Measurements from ENCODE around the gene LRP1B. TPM values are rescaled to one million over a fixed set of nuclear protein-coding genes. Genes with fewer than 3 reads are reported as not detected.

The LRP1B gene
- polyA plus RNA-seq, 1 donor from 2014 or later: 12.7 TPM

- Histone ChIP-seq H3K79me2 (replicated peaks; ENCODE audit: insufficient read depth, low read length) (no peaks in the 10 kb centered on the region), H4K20me1 (ENCODE audit: insufficient read depth) (no peaks in the 10 kb centered on the region), H3K4me2 (ENCODE audit: low read length) (no peak overlapping the region), H2AFZ (ENCODE audit: low read depth, low read length) (no peak overlapping the region), H3K9me3 (ENCODE audit: low read length) (no peaks in the 10 kb centered on the region), H3F3A (ENCODE audit: insufficient read depth, low read length, poor library complexity, severe bottlenecking) (no peaks in the 10 kb centered on the region), H3K9ac (ENCODE audit: low read length) (no peak overlapping the region), H3K9me2 (ENCODE audit: insufficient read depth, low read length) (no peaks in the 10 kb centered on the region), H3K4me3 (ENCODE audit: low read length) (no peak overlapping the region), H3K27ac (ENCODE audit: low read length) (no peak overlapping the region), H3K36me3 (ENCODE audit: insufficient read depth, low read length) (no peaks in the 10 kb centered on the region), H3K27me3 (ENCODE audit: insufficient read depth, low read depth, low read length) (no peaks in the 10 kb centered on the region)
- TF ChIP-seq EP300 (conservative IDR thresholded peaks at IDR 0.05; ENCODE audit: poor library complexity, severe bottlenecking) (no peak), MXI1 (conservative IDR thresholded peaks at IDR 0.05; ENCODE audit: poor library complexity, severe bottlenecking) (no peak), RAD21 (conservative IDR thresholded peaks at IDR 0.05) (no peak), TAF1 (IDR thresholded peaks at IDR 0.05; ENCODE audit: low read depth) (no peak), POLR2AphosphoS5 (IDR thresholded peaks at IDR 0.05) (no peak), EZH2 (IDR thresholded peaks at IDR 0.05; ENCODE audit: borderline replicate concordance, insufficient read depth, low read length, poor library complexity, severe bottlenecking) (no peak), SMC3 (conservative IDR thresholded peaks at IDR 0.05; ENCODE audit: poor library complexity) (no peak)
- TF ChIP-seq, protein P1, sequence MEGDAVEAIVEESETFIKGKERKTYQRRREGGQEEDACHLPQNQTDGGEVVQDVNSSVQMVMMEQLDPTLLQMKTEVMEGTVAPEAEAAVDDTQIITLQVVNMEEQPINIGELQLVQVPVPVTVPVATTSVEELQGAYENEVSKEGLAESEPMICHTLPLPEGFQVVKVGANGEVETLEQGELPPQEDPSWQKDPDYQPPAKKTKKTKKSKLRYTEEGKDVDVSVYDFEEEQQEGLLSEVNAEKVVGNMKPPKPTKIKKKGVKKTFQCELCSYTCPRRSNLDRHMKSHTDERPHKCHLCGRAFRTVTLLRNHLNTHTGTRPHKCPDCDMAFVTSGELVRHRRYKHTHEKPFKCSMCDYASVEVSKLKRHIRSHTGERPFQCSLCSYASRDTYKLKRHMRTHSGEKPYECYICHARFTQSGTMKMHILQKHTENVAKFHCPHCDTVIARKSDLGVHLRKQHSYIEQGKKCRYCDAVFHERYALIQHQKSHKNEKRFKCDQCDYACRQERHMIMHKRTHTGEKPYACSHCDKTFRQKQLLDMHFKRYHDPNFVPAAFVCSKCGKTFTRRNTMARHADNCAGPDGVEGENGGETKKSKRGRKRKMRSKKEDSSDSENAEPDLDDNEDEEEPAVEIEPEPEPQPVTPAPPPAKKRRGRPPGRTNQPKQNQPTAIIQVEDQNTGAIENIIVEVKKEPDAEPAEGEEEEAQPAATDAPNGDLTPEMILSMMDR (IDR thresholded peaks at IDR 0.05; ENCODE audit: poor library complexity, severe bottlenecking): no peak
- TF ChIP-seq, protein P2, sequence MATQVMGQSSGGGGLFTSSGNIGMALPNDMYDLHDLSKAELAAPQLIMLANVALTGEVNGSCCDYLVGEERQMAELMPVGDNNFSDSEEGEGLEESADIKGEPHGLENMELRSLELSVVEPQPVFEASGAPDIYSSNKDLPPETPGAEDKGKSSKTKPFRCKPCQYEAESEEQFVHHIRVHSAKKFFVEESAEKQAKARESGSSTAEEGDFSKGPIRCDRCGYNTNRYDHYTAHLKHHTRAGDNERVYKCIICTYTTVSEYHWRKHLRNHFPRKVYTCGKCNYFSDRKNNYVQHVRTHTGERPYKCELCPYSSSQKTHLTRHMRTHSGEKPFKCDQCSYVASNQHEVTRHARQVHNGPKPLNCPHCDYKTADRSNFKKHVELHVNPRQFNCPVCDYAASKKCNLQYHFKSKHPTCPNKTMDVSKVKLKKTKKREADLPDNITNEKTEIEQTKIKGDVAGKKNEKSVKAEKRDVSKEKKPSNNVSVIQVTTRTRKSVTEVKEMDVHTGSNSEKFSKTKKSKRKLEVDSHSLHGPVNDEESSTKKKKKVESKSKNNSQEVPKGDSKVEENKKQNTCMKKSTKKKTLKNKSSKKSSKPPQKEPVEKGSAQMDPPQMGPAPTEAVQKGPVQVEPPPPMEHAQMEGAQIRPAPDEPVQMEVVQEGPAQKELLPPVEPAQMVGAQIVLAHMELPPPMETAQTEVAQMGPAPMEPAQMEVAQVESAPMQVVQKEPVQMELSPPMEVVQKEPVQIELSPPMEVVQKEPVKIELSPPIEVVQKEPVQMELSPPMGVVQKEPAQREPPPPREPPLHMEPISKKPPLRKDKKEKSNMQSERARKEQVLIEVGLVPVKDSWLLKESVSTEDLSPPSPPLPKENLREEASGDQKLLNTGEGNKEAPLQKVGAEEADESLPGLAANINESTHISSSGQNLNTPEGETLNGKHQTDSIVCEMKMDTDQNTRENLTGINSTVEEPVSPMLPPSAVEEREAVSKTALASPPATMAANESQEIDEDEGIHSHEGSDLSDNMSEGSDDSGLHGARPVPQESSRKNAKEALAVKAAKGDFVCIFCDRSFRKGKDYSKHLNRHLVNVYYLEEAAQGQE (IDR thresholded peaks at IDR 0.05; ENCODE audit: borderline replicate concordance): no peak
These were observed 138.1 kb downstream of the LRP1B start for GRCh38 chr2:141992695-141993094.

DNA sequence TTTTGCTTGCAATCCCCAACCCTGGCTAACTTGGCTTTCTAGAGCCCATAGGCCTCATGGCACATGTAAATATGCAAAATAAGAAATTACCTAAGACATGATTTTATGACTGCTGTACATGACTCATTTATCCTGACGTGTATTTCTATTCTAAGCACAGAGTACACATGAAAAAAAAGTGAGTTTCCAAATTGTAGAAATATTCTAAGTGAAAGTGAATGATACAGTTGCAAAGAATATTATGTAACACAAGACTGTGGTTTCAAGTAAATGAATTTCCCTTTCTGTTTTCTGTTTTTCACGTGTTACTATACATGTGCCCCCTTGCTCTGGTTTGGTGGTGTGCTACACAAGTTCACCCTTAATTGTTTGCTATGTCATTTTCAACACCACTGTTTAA is 162.4 kb downstream of the LRP1B start:
- H3K9ac ChIP-seq (ENCODE audit: low read length): no peak overlapping the region
- no peaks in the 10 kb centered on the region for H3F3A ChIP-seq (ENCODE audit: insufficient read depth, low read length, poor library complexity, severe bottlenecking)
- TF ChIP-seq POLR2AphosphoS5 (IDR thresholded peaks at IDR 0.05) (no peak), EZH2 (IDR thresholded peaks at IDR 0.05; ENCODE audit: borderline replicate concordance, insufficient read depth, low read length, poor library complexity, severe bottlenecking) (no peak), SMC3 (conservative IDR thresholded peaks at IDR 0.05; ENCODE audit: poor library complexity) (no peak), EP300 (conservative IDR thresholded peaks at IDR 0.05; ENCODE audit: poor library complexity, severe bottlenecking) (no peak), TAF1 (IDR thresholded peaks at IDR 0.05; ENCODE audit: low read depth) (no peak), MXI1 (conservative IDR thresholded peaks at IDR 0.05; ENCODE audit: poor library complexity, severe bottlenecking) (no peak), RAD21 (conservative IDR thresholded peaks at IDR 0.05) (no peak)
- TF ChIP-seq, protein P2 (IDR thresholded peaks at IDR 0.05; ENCODE audit: borderline replicate concordance): no peak
- TF ChIP-seq, protein P1 (IDR thresholded peaks at IDR 0.05; ENCODE audit: poor library complexity, severe bottlenecking): no peak
- H3K36me3 ChIP-seq (ENCODE audit: insufficient read depth, low read length): no peaks in the 10 kb centered on the region
- H3K27ac ChIP-seq (ENCODE audit: low read length): no peak overlapping the region
- H4K20me1 ChIP-seq (ENCODE audit: insufficient read depth): no peaks in the 10 kb centered on the region
- no peak overlapping the region for H3K4me2 ChIP-seq (ENCODE audit: low read length)
- no peak overlapping the region for H2AFZ ChIP-seq (ENCODE audit: low read depth, low read length)
- H3K79me2 ChIP-seq (replicated peaks; ENCODE audit: insufficient read depth, low read length): no peaks in the 10 kb centered on the region
- no peaks in the 10 kb centered on the region for H3K9me3 ChIP-seq (ENCODE audit: low read length)
- no peak overlapping the region for H3K4me3 ChIP-seq (ENCODE audit: low read length)
- H3K27me3 ChIP-seq (ENCODE audit: insufficient read depth, low read depth, low read length): no peaks in the 10 kb centered on the region
- no peaks in the 10 kb centered on the region for H3K9me2 ChIP-seq (ENCODE audit: insufficient read depth, low read length)

Measured in neural cell (in vitro differentiated cells).